ENCODE data around the gene ALDH3B2.
A peak's percentile ranks its signal among the peaks of the same experiment; 100 is the strongest.
"Not testable (repeated sequence)": the region's sequence is repeated elsewhere in the genome, so short reads cannot be mapped to it uniquely, and the experiment has no call there.

Gene ALDH3B2

GRCh38 chr11:67674442-67674871, at the start of gene ALDH3B2:
TSS of gene ALDH3B2 (minus strand) at chr11:67674623. CDS start at chr11:67666935, 7,688 bp downstream.
- H3K4me3 ChIP-seq (ENCODE audit: low read depth, low read length) = no peak within 1 kb of the TSS

- H3K4me3 ChIP-seq (ENCODE audit: low read depth, low read length) = not testable (repeated sequence)
Observed at GRCh38 chr11:67723036-67723435, 48.6 kb upstream of the ALDH3B2 start.

GRCh38 chr11:67716226-67716625, 41.8 kb upstream of the ALDH3B2 start:
- not testable (repeated sequence) for H3K4me3 ChIP-seq (ENCODE audit: low read depth, low read length)

GRCh38 chr11:67715801-67716200, 41.4 kb upstream of the ALDH3B2 start:
- H3K4me3 ChIP-seq (ENCODE audit: low read depth, low read length) = not testable (repeated sequence)

GRCh38 chr11:67713892-67714509, 39.6 kb upstream of the ALDH3B2 start:
- H3K4me3 ChIP-seq (ENCODE audit: low read depth, low read length) = not testable (repeated sequence)

- not testable (repeated sequence) for H3K4me3 ChIP-seq (ENCODE audit: low read depth, low read length)
Observed at GRCh38 chr11:67711676-67712075, 37.3 kb upstream of the ALDH3B2 start.

GRCh38 chr11:67711212-67711611, 36.8 kb upstream of the ALDH3B2 start:
- H3K4me3 ChIP-seq (ENCODE audit: low read depth, low read length) = peak overlapping the region; percentile 24

- H3K4me3 ChIP-seq (ENCODE audit: low read depth, low read length) = not testable (repeated sequence)
Observed at GRCh38 chr11:67709806-67710205, 35.4 kb upstream of the ALDH3B2 start.

- no peak overlapping the region for H3K4me3 ChIP-seq (ENCODE audit: low read depth, low read length)
Observed at GRCh38 chr11:67705264-67705663, 30.8 kb upstream of the ALDH3B2 start.

GRCh38 chr11:67704524-67704923, 30.1 kb upstream of the ALDH3B2 start:
- H3K4me3 ChIP-seq (ENCODE audit: low read depth, low read length) = no peak overlapping the region

- not testable (repeated sequence) for H3K4me3 ChIP-seq (ENCODE audit: low read depth, low read length)
Observed at GRCh38 chr11:67703709-67704108, 29.3 kb upstream of the ALDH3B2 start.

GRCh38 chr11:67700548-67701262, 26.3 kb upstream of the ALDH3B2 start:
- H3K4me3 ChIP-seq (ENCODE audit: low read depth, low read length) = no peak overlapping the region

GRCh38 chr11:67700141-67700540, 25.7 kb upstream of the ALDH3B2 start:
- H3K4me3 ChIP-seq (ENCODE audit: low read depth, low read length) = no peak overlapping the region

- no peak overlapping the region for H3K4me3 ChIP-seq (ENCODE audit: low read depth, low read length)
Observed at GRCh38 chr11:67699521-67699920, 25.1 kb upstream of the ALDH3B2 start.

- no peak overlapping the region for H3K4me3 ChIP-seq (ENCODE audit: low read depth, low read length)
Observed at GRCh38 chr11:67698247-67698646, 23.8 kb upstream of the ALDH3B2 start.

GRCh38 chr11:67697846-67698245, 23.4 kb upstream of the ALDH3B2 start:
- H3K4me3 ChIP-seq (ENCODE audit: low read depth, low read length) = no peak overlapping the region

- no peak overlapping the region for H3K4me3 ChIP-seq (ENCODE audit: low read depth, low read length)
Observed at GRCh38 chr11:67696998-67697397, 22.6 kb upstream of the ALDH3B2 start.

- no peak overlapping the region for H3K4me3 ChIP-seq (ENCODE audit: low read depth, low read length)
Observed at GRCh38 chr11:67695606-67696005, 21.2 kb upstream of the ALDH3B2 start.

GRCh38 chr11:67694875-67695555, 20.6 kb upstream of the ALDH3B2 start:
- no peak overlapping the region for H3K4me3 ChIP-seq (ENCODE audit: low read depth, low read length)

GRCh38 chr11:67691149-67691548, 16.7 kb upstream of the ALDH3B2 start:
- H3K4me3 ChIP-seq (ENCODE audit: low read depth, low read length) = no peak overlapping the region

- H3K4me3 ChIP-seq (ENCODE audit: low read depth, low read length) = no peak overlapping the region
Observed at GRCh38 chr11:67689178-67689577, 14.8 kb upstream of the ALDH3B2 start.

GRCh38 chr11:67687986-67688385, 13.6 kb upstream of the ALDH3B2 start:
- no peak overlapping the region for H3K4me3 ChIP-seq (ENCODE audit: low read depth, low read length)

Measured in iPS-11a (cell line).